Activated CD4-positive, CD25-positive, alpha-beta regulatory T cell (primary cell): Measurements from ENCODE around the gene WDTC1.
"Not testable (repeated sequence)": the region's sequence is repeated elsewhere in the genome, so short reads cannot be mapped to it uniquely, and the experiment has no call there.

Experiments
- DNase-seq, 4 experiments: peaks; one replicate each; lab custom pipeline; 2025; lab: John Stamatoyannopoulos, UW

WDTC1 gene

GRCh38 chr1:27234049-27234882 lies at the start of gene WDTC1:
Gene WDTC1, plus strand, starts transcription at chr1:27234632. Its CDS starts 26,423 bp downstream, at chr1:27261055.
- peak; percentile 95 to 98 (median 96) for DNase-seq

- not testable (repeated sequence) for DNase-seq
These were observed 49.8 kb upstream of the WDTC1 start for GRCh38 chr1:27184665-27185064.

- no peak for DNase-seq
These were observed 42.3 kb upstream of the WDTC1 start for GRCh38 chr1:27192039-27192529.

- DNase-seq, result no peak
These were observed 41.2 kb upstream of the WDTC1 start for GRCh38 chr1:27193194-27193593.

GRCh38 chr1:27201295-27201694 lies 33.1 kb upstream of the WDTC1 start:
- no peak for DNase-seq

GRCh38 chr1:27203946-27204345 lies 30.5 kb upstream of the WDTC1 start:
- DNase-seq, result no peak

- DNase-seq, result not testable (repeated sequence)
These were observed 27.2 kb upstream of the WDTC1 start for GRCh38 chr1:27207238-27207637.

GRCh38 chr1:27208143-27208850 lies 26.1 kb upstream of the WDTC1 start:
- not testable (repeated sequence) for DNase-seq

GRCh38 chr1:27216466-27216865 lies 18.0 kb upstream of the WDTC1 start:
- no peak for DNase-seq

- DNase-seq, result no peak
These were observed 17.0 kb upstream of the WDTC1 start for GRCh38 chr1:27217401-27217800.

GRCh38 chr1:27218736-27219135 lies 15.7 kb upstream of the WDTC1 start:
- DNase-seq, result no peak

GRCh38 chr1:27220096-27220495 lies 14.3 kb upstream of the WDTC1 start:
- no peak for DNase-seq

- not testable (repeated sequence) for DNase-seq
These were observed 13.5 kb upstream of the WDTC1 start for GRCh38 chr1:27220702-27221497.

- DNase-seq, result no peak
These were observed 8.8 kb upstream of the WDTC1 start for GRCh38 chr1:27225621-27226020.

- no peak for DNase-seq
These were observed 6.7 kb upstream of the WDTC1 start for GRCh38 chr1:27227765-27228164.

- DNase-seq, result no peak
These were observed 774 bp upstream of the WDTC1 start for GRCh38 chr1:27233667-27234048.

GRCh38 chr1:27235827-27236226 lies 1.4 kb downstream of the WDTC1 start:
- DNase-seq, result no peak

GRCh38 chr1:27237112-27237511 lies 2.7 kb downstream of the WDTC1 start:
- DNase-seq, result no peak

- DNase-seq, result no peak
These were observed 3.6 kb downstream of the WDTC1 start for GRCh38 chr1:27238032-27238431.

- no peak for DNase-seq
These were observed 7.2 kb downstream of the WDTC1 start for GRCh38 chr1:27241677-27242076.

GRCh38 chr1:27243665-27244064 lies 9.2 kb downstream of the WDTC1 start:
- DNase-seq, result not testable (repeated sequence)

GRCh38 chr1:27246194-27246593 lies 11.8 kb downstream of the WDTC1 start:
- no peak for DNase-seq
